ENCODE measurements around the gene FXYD6.

GRCh38 chr11:117839936-117840813, 36.3 kb downstream of the FXYD6 start:
- TF ChIP-seq CTCF (IDR thresholded peaks at IDR 0.05) = no peak
- no peak for TF ChIP-seq POLR2A (IDR thresholded peaks at IDR 0.05)

Measured in Peyer's patch (tissue), 4 donors.